ENCODE data around the gene P2RX3.

DNA sequence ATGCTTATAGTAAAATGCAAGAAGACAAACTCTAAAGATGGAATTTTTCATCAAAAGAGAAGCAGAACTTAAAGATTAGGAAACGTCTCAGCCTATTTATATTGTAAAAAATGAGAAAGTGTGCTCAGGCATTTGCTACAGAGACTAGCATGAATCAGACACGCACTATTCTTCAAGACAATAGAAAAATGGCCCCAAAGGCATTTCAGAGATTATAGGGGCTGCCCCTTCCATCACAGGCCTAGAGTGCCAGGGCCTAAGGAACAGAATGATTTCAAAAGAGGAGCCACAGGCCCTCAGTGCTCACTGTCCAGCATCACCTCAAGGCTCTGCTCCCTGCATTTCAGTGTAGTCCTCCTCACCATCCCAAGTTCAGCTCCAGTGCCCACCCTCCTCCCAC lies 40.9 kb upstream of the P2RX3 start:
- TF ChIP-seq, protein P1, sequence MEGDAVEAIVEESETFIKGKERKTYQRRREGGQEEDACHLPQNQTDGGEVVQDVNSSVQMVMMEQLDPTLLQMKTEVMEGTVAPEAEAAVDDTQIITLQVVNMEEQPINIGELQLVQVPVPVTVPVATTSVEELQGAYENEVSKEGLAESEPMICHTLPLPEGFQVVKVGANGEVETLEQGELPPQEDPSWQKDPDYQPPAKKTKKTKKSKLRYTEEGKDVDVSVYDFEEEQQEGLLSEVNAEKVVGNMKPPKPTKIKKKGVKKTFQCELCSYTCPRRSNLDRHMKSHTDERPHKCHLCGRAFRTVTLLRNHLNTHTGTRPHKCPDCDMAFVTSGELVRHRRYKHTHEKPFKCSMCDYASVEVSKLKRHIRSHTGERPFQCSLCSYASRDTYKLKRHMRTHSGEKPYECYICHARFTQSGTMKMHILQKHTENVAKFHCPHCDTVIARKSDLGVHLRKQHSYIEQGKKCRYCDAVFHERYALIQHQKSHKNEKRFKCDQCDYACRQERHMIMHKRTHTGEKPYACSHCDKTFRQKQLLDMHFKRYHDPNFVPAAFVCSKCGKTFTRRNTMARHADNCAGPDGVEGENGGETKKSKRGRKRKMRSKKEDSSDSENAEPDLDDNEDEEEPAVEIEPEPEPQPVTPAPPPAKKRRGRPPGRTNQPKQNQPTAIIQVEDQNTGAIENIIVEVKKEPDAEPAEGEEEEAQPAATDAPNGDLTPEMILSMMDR (IDR thresholded peaks at IDR 0.05 in 4 of 5, conservative IDR thresholded peaks at IDR 0.05 in 1 of 5): no peak
- no peak for TF ChIP-seq POLR2A (IDR thresholded peaks at IDR 0.05)

All from gastrocnemius medialis (tissue), 4 donors.